H9 (cell line): ENCODE results near the gene EML2. TPM values are rescaled to one million over a fixed set of nuclear protein-coding genes. Genes with fewer than 3 reads are reported as not detected.
A peak's percentile ranks its signal among the peaks of the same experiment; 100 is the strongest.

Experiments used
- DNase-seq: peaks from one replicate; pipeline ENCODE4 v3.0.0-alpha.2; 2017
- H2AFZ ChIP-seq: one replicate; pipeline ENCODE4 v1.6.1; 2013; ENCODE audit warnings: mild to moderate bottlenecking, low read length, control low read depth, moderate library complexity
- H2AK5ac ChIP-seq: 2 replicates; pipeline ENCODE4 v1.6.1; 2013; ENCODE audit warnings: low read length, control low read depth, mixed read lengths; ENCODE audit not compliant: insufficient read length
- H2BK120ac ChIP-seq: one replicate; pipeline ENCODE4 v1.6.1; 2013; ENCODE audit warnings: low read depth, mild to moderate bottlenecking, low read length, control low read depth, inconsistent platforms; ENCODE audit not compliant: poor library complexity, severe bottlenecking
- H2BK12ac ChIP-seq: 2 replicates; pipeline ENCODE4 v1.6.1; 2013; ENCODE audit warnings: low read length, control low read depth, mixed read lengths, low read depth; ENCODE audit not compliant: insufficient read length
- H2BK15ac ChIP-seq: 2 replicates; pipeline ENCODE4 v1.6.1; 2013; ENCODE audit warnings: low read depth, low read length, control low read depth
- H2BK20ac ChIP-seq: one replicate; pipeline ENCODE4 v1.6.1; 2013; ENCODE audit warnings: low read depth, mild to moderate bottlenecking, low read length, control low read depth, inconsistent platforms; ENCODE audit not compliant: poor library complexity, severe bottlenecking
- H2BK5ac ChIP-seq: 2 replicates; pipeline ENCODE4 v1.6.1; 2013; ENCODE audit warnings: low read length, control low read depth, mixed read lengths; ENCODE audit not compliant: insufficient read length
- H3K14ac ChIP-seq: 2 replicates; pipeline ENCODE4 v1.6.1; 2013; ENCODE audit warnings: low read length, control low read depth; ENCODE audit not compliant: insufficient read depth
- H3K18ac ChIP-seq: 2 replicates; pipeline ENCODE4 v1.6.1; 2013; ENCODE audit warnings: low read depth, mild to moderate bottlenecking, mixed read lengths, low read length, control low read depth; ENCODE audit not compliant: insufficient read length
- H3K23ac ChIP-seq: 2 replicates; pipeline ENCODE4 v1.6.1; 2013; ENCODE audit warnings: low read length, control low read depth, mixed read lengths, low read depth; ENCODE audit not compliant: insufficient read length
- H3K23me2 ChIP-seq: 2 replicates; pipeline ENCODE4 v1.6.1; 2013; ENCODE audit warnings: low read depth, mild to moderate bottlenecking, mixed read lengths, low read length, control low read depth; ENCODE audit not compliant: insufficient read length, poor library complexity, severe bottlenecking
- H3K27ac ChIP-seq: 2 replicates; pipeline ENCODE4 v1.5.1; 2013; ENCODE audit warnings: low read length, control low read depth, mixed read lengths, low read depth; ENCODE audit not compliant: insufficient read length
- H3K27me3 ChIP-seq: 2 replicates; pipeline ENCODE4 v1.6.1; 2013; ENCODE audit warnings: low read length, control low read depth, inconsistent platforms; ENCODE audit not compliant: insufficient read depth
- H3K4ac ChIP-seq: 2 replicates; pipeline ENCODE4 v1.6.1; 2013; ENCODE audit warnings: low read depth, mild to moderate bottlenecking, control low read depth, inconsistent platforms, low read length, moderate library complexity
- H3K4me1 ChIP-seq: 2 replicates; pipeline ENCODE4 v1.6.1; 2013; ENCODE audit warnings: low read length, control low read depth, inconsistent platforms; ENCODE audit not compliant: insufficient read depth
- H3K4me2 ChIP-seq: 2 replicates; pipeline ENCODE4 v1.6.1; 2013; ENCODE audit warnings: low read length, control low read depth, mixed read lengths; ENCODE audit not compliant: insufficient read length, insufficient read depth
- H3K56ac ChIP-seq: 2 replicates; pipeline ENCODE4 v1.6.1; 2013; ENCODE audit warnings: low read depth, mild to moderate bottlenecking, mixed read lengths, low read length, control low read depth; ENCODE audit not compliant: insufficient read length
- H3K79me1 ChIP-seq: 2 replicates; pipeline ENCODE4 v1.6.1; 2013; ENCODE audit warnings: low read depth, mild to moderate bottlenecking, moderate library complexity, low read length, control low read depth, inconsistent platforms; ENCODE audit not compliant: insufficient read depth, poor library complexity, severe bottlenecking
- H3K79me2 ChIP-seq: 2 replicates; pipeline ENCODE4 v1.6.1; 2013; ENCODE audit warnings: low read length, control low read depth, inconsistent platforms; ENCODE audit not compliant: insufficient read depth
- H3K9ac ChIP-seq: 2 replicates; pipeline ENCODE4 v1.6.1; 2013; ENCODE audit warnings: low read length, control low read depth, mixed read lengths; ENCODE audit not compliant: insufficient read length; ENCODE audit errors: extremely low read depth
- H3K9me3 ChIP-seq: one replicate; pipeline ENCODE4 v1.6.1; 2013; ENCODE audit warnings: low read depth, low read length, inconsistent platforms; ENCODE audit not compliant: control insufficient read depth
- H3T11ph ChIP-seq: one replicate; pipeline ENCODE4 v1.6.1; 2013; ENCODE audit warnings: mild to moderate bottlenecking, low read length, control low read depth, inconsistent platforms
- H4K20me1 ChIP-seq: one replicate; pipeline ENCODE4 v1.6.1; 2013; ENCODE audit not compliant: control insufficient read depth, insufficient read length, insufficient read depth
- H4K5ac ChIP-seq: 2 replicates; pipeline ENCODE4 v1.6.1; 2013; ENCODE audit warnings: low read depth, mild to moderate bottlenecking, mixed read lengths, low read length, control low read depth; ENCODE audit not compliant: insufficient read length
- H4K8ac ChIP-seq: replicated peaks from 2 replicates; pipeline ENCODE4 v1.6.1; 2013; ENCODE audit warnings: low read length, control low read depth, mixed read lengths, low read depth; ENCODE audit not compliant: insufficient read length
- H4K91ac ChIP-seq: 2 replicates; pipeline ENCODE4 v1.6.1; 2013; ENCODE audit warnings: low read depth, mild to moderate bottlenecking, moderate library complexity, mixed read lengths, low read length, control low read depth; ENCODE audit not compliant: insufficient read length
- H3K27ac Mint-ChIP-seq, 3 experiments: 2 replicates in 2 of 3; 3 replicates in 1 of 3; pipeline ENCODE4 v1.8.0; 2020 to 2021; ENCODE audit warnings: mixed read lengths in 3 of 3, mild to moderate bottlenecking in 1 of 3, moderate library complexity in 1 of 3
- H3K27me3 Mint-ChIP-seq: 2 replicates; pipeline ENCODE4 v1.8.0; 2021; ENCODE audit warnings: low read depth, mild to moderate bottlenecking, moderate library complexity, mixed read lengths
- H3K36me3 Mint-ChIP-seq, 3 experiments: 2 replicates in 2 of 3; 3 replicates in 1 of 3; pipeline ENCODE4 v1.8.0; 2020 to 2021; ENCODE audit warnings: low read depth in 3 of 3, mixed read lengths in 3 of 3; ENCODE audit not compliant: insufficient read depth in 1 of 3
- H3K4me1 Mint-ChIP-seq, 2 experiments: 2 replicates each; pipeline ENCODE4 v1.8.0; 2020; ENCODE audit warnings: mixed read lengths in 2 of 2
- H3K4me3 Mint-ChIP-seq, 2 experiments: 2 replicates in 1 of 2; 3 replicates in 1 of 2; pipeline ENCODE4 v1.8.0; 2020 to 2021; ENCODE audit warnings: mild to moderate bottlenecking in 2 of 2, mixed read lengths in 2 of 2, moderate library complexity in 1 of 2
- H3K9me3 Mint-ChIP-seq, 2 experiments: 2 replicates in 1 of 2; 3 replicates in 1 of 2; pipeline ENCODE4 v1.8.0; 2020; ENCODE audit warnings: mild to moderate bottlenecking in 2 of 2, mixed read lengths in 2 of 2, moderate library complexity in 1 of 2
- CTCF ChIP-seq: fragments of 200-600 bp; sonication (generic); conservative IDR thresholded peaks from 3 replicates; pipeline ENCODE4 v1.8.0; 2021; ENCODE audit warnings: antibody characterized with exemption, mild to moderate bottlenecking
- WGBS: extraction: QIAGEN DNeasy Blood & Tissue Kit; methylation state at CpG from one replicate; pipeline ENCODE4 v1.1.7; 2013; ENCODE audit warnings: missing lambda C conversion rate, low lambda C conversion rate, mixed read lengths; ENCODE audit not compliant: insufficient read length; ENCODE audit errors: extremely low coverage; 5-methylcytosine and 5-hydroxymethylcytosine counted together
- total RNA-seq: library from RNA; stranded (reverse); gene quantifications from 2 replicates; pipeline ENCODE4 v1.2.1, GENCODE V29; 2021

EML2 gene
- total RNA-seq, 1 experiment from 2014 or later, result 22.6 TPM

GRCh38 chr19:45577111-45577905 is 61.9 kb downstream of the EML2 start:
- H2BK15ac ChIP-seq, result no peak overlapping the region
- H3K4me3 Mint-ChIP-seq, result peak overlapping the region in 1 of 2 experiments; percentile 38; a peak in 3 of 5 replicates
- no peak overlapping the region for H2BK120ac ChIP-seq
- H3K27me3 ChIP-seq, result no peaks in the 10 kb centered on the region
- WGBS, result no CpG with 5 or more reads among the region's 11 CpGs
- no peak overlapping the region for H3K18ac ChIP-seq
- H3K56ac ChIP-seq, result no peak overlapping the region
- H2BK20ac ChIP-seq, result no peak overlapping the region
- TF ChIP-seq CTCF, result no peak
- no peak overlapping the region for H2AFZ ChIP-seq
- peaks cover 6% of the 10 kb centered on the region; the same call in 1 of the 2 replicates for H3K4me1 ChIP-seq
- no peak overlapping the region for H4K5ac ChIP-seq
- H3K36me3 Mint-ChIP-seq, result peaks cover 0 to 9% (median 4%) of the 10 kb centered on the region in 3 experiments; a peak in 5 of 7 replicates
- H4K91ac ChIP-seq, result no peak overlapping the region
- H3K4me2 ChIP-seq, result no peak overlapping the region
- no peak overlapping the region for H2AK5ac ChIP-seq
- H3K27ac Mint-ChIP-seq, result peak overlapping the region; percentile 36 to 78 (median 64); a peak in 6 of 7 replicates
- H3K9me3 Mint-ChIP-seq, result no peaks in the 10 kb centered on the region
- H2BK5ac ChIP-seq, result no peak overlapping the region
- no peak overlapping the region for H2BK12ac ChIP-seq
- no peaks in the 10 kb centered on the region for H3K23me2 ChIP-seq
- H3T11ph ChIP-seq, result no peak overlapping the region
- H3K9ac ChIP-seq, result no peak overlapping the region
- peaks cover 1% of the 10 kb centered on the region; the same call in 1 of the 2 replicates for H3K27me3 Mint-ChIP-seq
- H3K79me1 ChIP-seq, result no peaks in the 10 kb centered on the region
- no peaks in the 10 kb centered on the region for H3K9me3 ChIP-seq
- no peak overlapping the region for H3K14ac ChIP-seq
- no peaks in the 10 kb centered on the region for H4K20me1 ChIP-seq
- H4K8ac ChIP-seq, result no peak overlapping the region
- H3K79me2 ChIP-seq, result peaks cover 2% of the 10 kb centered on the region; the same call in 1 of the 2 replicates
- H3K4me1 Mint-ChIP-seq, result peaks cover 23 to 30% of the 10 kb centered on the region in 2 experiments
- DNase-seq, result no peak
- no peak overlapping the region for H3K27ac ChIP-seq
- no peak overlapping the region for H3K4ac ChIP-seq
- no peak overlapping the region for H3K23ac ChIP-seq
